Caco-2 (cell line): Measurements from ENCODE around the gene L1TD1. TPM values are rescaled to one million over a fixed set of nuclear protein-coding genes. Genes with fewer than 3 reads are reported as not detected.

Experiments used
- BruUV-seq: library from RNA; stranded (reverse); fragments of 400-500 nt; replicated peaks from 2 replicates; lab custom pipeline; 2021; lab: Mats Ljungman, UMichigan
- CTCF ChIA-PET: fragments of 300-600 bp; sonication (Branson Sonifier 250); formaldehyde crosslinking; loops from one replicate; lab custom pipeline; 2022; ENCODE audit warnings: antibody characterized with exemption; lab: Charles Lee
- POLR2A ChIA-PET: fragments of 300-600 bp; sonication (Branson Sonifier 250); formaldehyde crosslinking; loops from one replicate; lab custom pipeline; 2022; ENCODE audit warnings: antibody characterized with exemption; lab: Charles Lee
- DNase-seq, 2 experiments: peaks; one replicate each; pipeline versions ENCODE4 v3.0.0 to v3.0.0-alpha.2; 2020 to 2022
- H3K27me3 ChIP-seq: replicated peaks from 2 replicates; pipeline ENCODE4 v1.6.0; 2011; ENCODE audit warnings: low read length; ENCODE audit not compliant: control insufficient read depth, insufficient read depth
- H3K36me3 ChIP-seq: 2 replicates; pipeline ENCODE4 v1.5.1; 2011; ENCODE audit warnings: low read length; ENCODE audit not compliant: control insufficient read depth, insufficient read depth
- H3K4me1 ChIP-seq: fragments of 250-450 bp; sonication (Bioruptor Pico); 2 replicates; pipeline ENCODE4 v1.5.1; 2020; ENCODE audit warnings: mild to moderate bottlenecking
- H3K4me3 ChIP-seq: 2 replicates; pipeline ENCODE4 v1.5.1; 2011; ENCODE audit warnings: low read depth, mild to moderate bottlenecking, control low read depth, low read length
- H3K9me3 ChIP-seq: fragments of 250-450 bp; sonication (Bioruptor Pico); 2 replicates; pipeline ENCODE4 v1.5.1; 2020; ENCODE audit warnings: mild to moderate bottlenecking, moderate library complexity
- H3K27ac Mint-ChIP-seq: one replicate; pipeline ENCODE4 v1.8.0; 2022; ENCODE audit warnings: mixed read lengths; ENCODE audit not compliant: unreplicated experiment
- H3K27me3 Mint-ChIP-seq: one replicate; pipeline ENCODE4 v1.8.0; 2022; ENCODE audit warnings: mixed read lengths; ENCODE audit not compliant: insufficient read depth, unreplicated experiment
- H3K36me3 Mint-ChIP-seq: one replicate; pipeline ENCODE4 v1.8.0; 2022; ENCODE audit warnings: mild to moderate bottlenecking, mixed read lengths; ENCODE audit not compliant: insufficient read depth, unreplicated experiment
- H3K4me1 Mint-ChIP-seq: one replicate; pipeline ENCODE4 v1.8.0; 2022; ENCODE audit warnings: low read depth, mixed read lengths; ENCODE audit not compliant: unreplicated experiment
- H3K4me3 Mint-ChIP-seq: one replicate; pipeline ENCODE4 v1.8.0; 2022; ENCODE audit warnings: mild to moderate bottlenecking, moderate library complexity, mixed read lengths; ENCODE audit not compliant: unreplicated experiment
- H3K9me3 Mint-ChIP-seq: one replicate; pipeline ENCODE4 v1.8.0; 2022; ENCODE audit warnings: mixed read lengths; ENCODE audit not compliant: unreplicated experiment
- CTCF ChIP-seq, 2 experiments: fragments of 200-600 bp in 1 of 2; IDR thresholded peaks; 1 replicate in 1 of 2; 2 replicates in 1 of 2; pipeline versions ENCODE4 v1.5.1 to v1.8.0; 2011 to 2022; ENCODE audit warnings: antibody characterized with exemption in 1 of 2, control low read depth in 1 of 2, inconsistent platforms in 1 of 2, low read depth in 1 of 2, low read length in 1 of 2, mild to moderate bottlenecking in 1 of 2, moderate library complexity in 1 of 2; ENCODE audit not compliant: insufficient read depth in 1 of 2, severe bottlenecking in 1 of 2, unreplicated experiment in 1 of 2
- intact Hi-C: fragments of 100-400 bp; cut with micrococcal nuclease; formaldehyde crosslinking; loops from one replicate; pipeline ENCODE4 v1.10.0; 2022; ENCODE audit not compliant: unreplicated experiment
- total RNA-seq: library from RNA; stranded (reverse); gene quantifications from 2 replicates; pipeline ENCODE4 v1.2.3, GENCODE V29; 2022

The L1TD1 gene
- total RNA-seq, 1 experiment from 2014 or later = 0.29 TPM

DNA sequence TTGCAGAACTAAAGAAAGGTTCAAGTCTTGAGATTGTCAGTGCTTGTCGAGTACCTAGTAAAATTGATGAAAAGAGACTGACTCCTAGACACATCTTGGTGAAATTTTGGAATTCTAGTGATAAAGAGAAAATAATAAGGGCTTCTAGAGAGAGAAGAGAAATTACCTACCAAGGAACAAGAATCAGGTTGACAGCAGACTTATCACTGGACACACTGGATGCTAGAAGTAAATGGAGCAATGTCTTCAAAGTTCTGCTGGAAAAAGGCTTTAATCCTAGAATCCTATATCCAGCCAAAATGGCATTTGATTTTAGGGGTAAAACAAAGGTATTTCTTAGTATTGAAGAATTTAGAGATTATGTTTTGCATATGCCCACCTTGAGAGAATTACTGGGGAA, 16.3 kb downstream of the L1TD1 start:
- TF ChIP-seq CTCF (IDR thresholded peaks at IDR 0.05; ENCODE audit: insufficient read depth in 1 of 2, low read depth in 1 of 2, low read length in 1 of 2, severe bottlenecking in 1 of 2, unreplicated experiment in 1 of 2) = no peak
- H3K4me3 ChIP-seq = no peak overlapping the region
- Mint-ChIP-seq H3K27ac (no peak overlapping the region), H3K4me1 (no peaks in the 10 kb centered on the region), H3K36me3 (no peaks in the 10 kb centered on the region), H3K9me3 (peaks cover 32% of the 10 kb centered on the region), H3K4me3 (no peak overlapping the region), H3K27me3 (no peaks in the 10 kb centered on the region)
- POLR2A ChIA-PET = no interaction called here
- no TSS peak for BruUV-seq
- no peak for DNase-seq
- no peaks in the 10 kb centered on the region for H3K4me1 ChIP-seq
- H3K9me3 ChIP-seq = no peaks in the 10 kb centered on the region
- H3K27me3 ChIP-seq = no peaks in the 10 kb centered on the region
- intact Hi-C loops = no loop called here
- CTCF ChIA-PET = no interaction called here
- no peaks in the 10 kb centered on the region for H3K36me3 ChIP-seq

GRCh38 chr1:62212411-62212810, 17.8 kb downstream of the L1TD1 start:
- no peak for DNase-seq
- Mint-ChIP-seq H3K27me3 (no peaks in the 10 kb centered on the region), H3K9me3 (peaks cover 20% of the 10 kb centered on the region), H3K4me1 (no peaks in the 10 kb centered on the region), H3K27ac (no peak overlapping the region), H3K36me3 (no peaks in the 10 kb centered on the region), H3K4me3 (no peak overlapping the region)
- H3K36me3 ChIP-seq = no peaks in the 10 kb centered on the region
- no peaks in the 10 kb centered on the region for H3K27me3 ChIP-seq
- no peak overlapping the region for H3K4me3 ChIP-seq
- POLR2A ChIA-PET = no interaction called here
- H3K9me3 ChIP-seq = no peaks in the 10 kb centered on the region
- BruUV-seq = no TSS peak
- intact Hi-C loops = no loop called here
- no peak for TF ChIP-seq CTCF (IDR thresholded peaks at IDR 0.05; ENCODE audit: insufficient read depth in 1 of 2, low read depth in 1 of 2, low read length in 1 of 2, severe bottlenecking in 1 of 2, unreplicated experiment in 1 of 2)
- H3K4me1 ChIP-seq = no peaks in the 10 kb centered on the region
- CTCF ChIA-PET = no interaction called here

GRCh38 chr1:62213075-62213914, 18.6 kb downstream of the L1TD1 start:
- H3K27me3 Mint-ChIP-seq = no peaks in the 10 kb centered on the region
- H3K9me3 Mint-ChIP-seq = peaks cover 19% of the 10 kb centered on the region
- no peaks in the 10 kb centered on the region for H3K4me1 Mint-ChIP-seq
- DNase-seq = no peak
- no peaks in the 10 kb centered on the region for H3K36me3 Mint-ChIP-seq
- Histone ChIP-seq H3K27me3 (no peaks in the 10 kb centered on the region), H3K4me1 (no peaks in the 10 kb centered on the region), H3K36me3 (no peaks in the 10 kb centered on the region), H3K4me3 (no peak overlapping the region), H3K9me3 (no peaks in the 10 kb centered on the region)
- H3K4me3 Mint-ChIP-seq = no peak overlapping the region
- intact Hi-C loops = no loop called here
- TF ChIP-seq CTCF (IDR thresholded peaks at IDR 0.05; ENCODE audit: insufficient read depth in 1 of 2, low read depth in 1 of 2, low read length in 1 of 2, severe bottlenecking in 1 of 2, unreplicated experiment in 1 of 2) = no peak
- ChIA-PET POLR2A (no interaction called here), CTCF (no interaction called here)
- no peak overlapping the region for H3K27ac Mint-ChIP-seq
- BruUV-seq = no TSS peak
